HG03354 (cell line): ENCODE results near the gene SARS1.
"Not testable (repeated sequence)": the region's sequence is repeated elsewhere in the genome, so short reads cannot be mapped to it uniquely, and the experiment has no call there.

ENCODE experiments used
- ATAC-seq: cut with Tn5 transposase; IDR thresholded peaks from one replicate; pipeline ENCODE4 v1.9.1; 2021; ENCODE audit warnings: mild to moderate bottlenecking; ENCODE audit not compliant: unreplicated experiment, poor library complexity, severe bottlenecking

SARS1 gene, protein sequence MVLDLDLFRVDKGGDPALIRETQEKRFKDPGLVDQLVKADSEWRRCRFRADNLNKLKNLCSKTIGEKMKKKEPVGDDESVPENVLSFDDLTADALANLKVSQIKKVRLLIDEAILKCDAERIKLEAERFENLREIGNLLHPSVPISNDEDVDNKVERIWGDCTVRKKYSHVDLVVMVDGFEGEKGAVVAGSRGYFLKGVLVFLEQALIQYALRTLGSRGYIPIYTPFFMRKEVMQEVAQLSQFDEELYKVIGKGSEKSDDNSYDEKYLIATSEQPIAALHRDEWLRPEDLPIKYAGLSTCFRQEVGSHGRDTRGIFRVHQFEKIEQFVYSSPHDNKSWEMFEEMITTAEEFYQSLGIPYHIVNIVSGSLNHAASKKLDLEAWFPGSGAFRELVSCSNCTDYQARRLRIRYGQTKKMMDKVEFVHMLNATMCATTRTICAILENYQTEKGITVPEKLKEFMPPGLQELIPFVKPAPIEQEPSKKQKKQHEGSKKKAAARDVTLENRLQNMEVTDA

DNA sequence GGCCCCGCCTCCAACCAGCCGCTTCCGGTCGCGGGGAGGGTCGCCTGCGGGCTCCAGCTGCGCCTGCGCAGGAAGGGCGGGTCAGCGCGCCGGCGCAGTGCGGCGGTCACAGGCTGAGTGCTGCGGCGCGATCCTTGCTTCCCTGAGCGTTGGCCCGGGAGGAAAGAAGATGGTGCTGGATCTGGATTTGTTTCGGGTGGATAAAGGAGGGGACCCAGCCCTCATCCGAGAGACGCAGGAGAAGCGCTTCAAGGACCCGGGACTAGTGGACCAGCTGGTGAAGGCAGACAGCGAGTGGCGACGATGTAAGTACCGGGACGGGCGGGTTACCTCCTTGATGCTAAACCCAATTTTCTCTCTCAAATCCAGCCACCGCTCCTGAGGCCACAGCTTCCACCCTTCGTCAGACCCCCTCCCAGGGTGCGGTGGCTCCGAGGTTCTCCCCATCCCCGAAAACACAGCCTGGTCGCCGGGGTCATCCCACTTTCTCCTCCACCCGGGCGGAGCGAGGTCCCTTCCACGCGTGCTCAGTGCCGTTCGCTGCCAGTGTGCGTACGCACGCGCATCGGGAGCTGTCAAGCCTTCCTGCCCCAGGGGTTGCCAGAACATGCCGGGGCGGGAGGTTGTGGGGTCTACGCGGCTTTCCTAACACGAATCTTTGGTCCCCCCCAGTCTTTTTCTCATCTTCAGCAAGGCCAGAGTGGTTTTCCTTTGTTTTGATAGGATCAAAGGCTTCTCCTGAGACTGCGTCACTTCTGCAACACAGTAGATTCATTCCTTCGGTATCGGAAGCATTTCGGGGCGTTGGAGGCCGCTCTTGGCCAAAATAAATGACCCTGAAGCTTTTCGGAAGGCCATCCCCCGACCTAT lies at the start of gene SARS1:
TSS of gene SARS1 (plus strand) at position 95 of the 870 bp plus-strand sequence. CDS start at position 170, 75 bp downstream.
- ATAC-seq: peak; percentile 87

DNA sequence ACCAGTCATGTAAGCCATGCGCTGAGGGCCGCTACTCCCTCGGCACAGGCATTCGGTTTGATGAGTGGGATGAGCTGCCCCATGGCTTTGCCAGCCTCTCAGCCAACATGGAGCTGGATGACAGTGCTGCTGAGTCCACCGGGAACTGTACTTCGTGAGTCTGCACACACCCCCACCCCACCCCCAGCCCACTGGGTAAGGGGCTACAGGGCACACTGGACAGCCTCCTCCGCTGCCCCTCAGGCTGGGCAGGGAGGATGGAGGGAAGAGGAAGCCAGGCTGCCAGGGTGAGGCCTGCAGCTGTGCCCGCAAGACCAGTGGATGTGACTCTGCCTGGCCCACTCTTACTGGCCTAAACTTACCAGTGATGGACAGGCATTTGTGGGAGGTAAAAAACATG lies 49.2 kb upstream of the SARS1 start:
- ATAC-seq: no peak

DNA sequence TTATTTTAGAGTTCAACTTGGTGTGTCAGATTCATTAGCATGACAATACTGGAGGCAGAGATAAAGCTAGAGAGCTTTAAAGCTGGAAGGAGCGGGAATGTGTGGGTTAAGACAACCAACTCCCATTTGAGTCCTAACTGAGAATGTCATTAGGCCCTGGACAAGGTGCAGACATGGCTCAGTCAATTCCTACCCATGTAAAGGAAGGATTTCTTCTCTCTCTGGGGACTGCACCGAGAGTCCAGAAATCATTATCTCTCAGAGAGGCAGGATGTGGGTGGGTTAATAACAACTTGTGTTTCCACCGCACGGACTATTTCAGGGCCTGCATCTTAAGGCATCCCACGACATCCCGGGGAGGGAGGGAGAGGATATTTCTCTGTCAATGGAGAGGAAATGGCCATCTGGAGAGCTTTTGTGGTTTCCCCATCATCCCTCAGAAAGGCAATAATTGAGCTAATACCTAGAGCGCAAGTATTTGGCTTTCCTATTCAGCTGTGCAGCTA lies 46.7 kb upstream of the SARS1 start:
- ATAC-seq: peak; percentile 76

DNA sequence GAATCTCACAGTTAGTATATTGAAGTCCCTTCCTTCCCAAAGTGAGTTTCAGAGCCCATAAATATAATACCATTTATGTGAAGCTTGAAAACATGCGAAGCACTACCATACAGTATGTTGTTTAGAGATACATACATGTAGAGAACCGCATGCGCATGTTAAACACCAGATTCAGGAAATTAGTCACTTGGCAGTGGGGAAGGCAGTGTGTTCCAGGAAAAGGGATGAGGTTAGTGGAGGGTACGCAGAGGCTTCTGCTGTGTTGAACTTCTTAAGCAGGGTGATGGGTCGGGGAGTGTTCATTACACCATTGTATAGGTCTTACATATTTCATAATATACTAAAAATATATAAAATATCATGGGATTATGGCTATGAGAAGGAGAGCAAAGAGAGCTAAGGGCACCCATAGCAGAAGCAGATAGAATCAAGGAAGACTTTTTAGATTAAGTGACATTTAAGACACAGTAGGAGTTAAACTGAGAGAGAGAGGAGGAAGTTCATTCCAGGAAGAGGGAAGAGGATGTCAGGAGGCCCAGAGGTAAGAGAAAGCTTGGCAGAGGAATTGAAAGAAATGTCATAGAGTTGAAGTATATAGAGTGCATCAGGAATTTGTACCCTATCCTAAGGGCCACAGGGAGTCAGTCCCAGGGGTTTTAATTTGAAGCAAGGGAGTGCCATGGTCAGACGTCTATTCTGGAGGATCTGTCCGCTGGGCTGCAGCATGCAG lies 43.5 kb upstream of the SARS1 start:
- no peak for ATAC-seq

DNA sequence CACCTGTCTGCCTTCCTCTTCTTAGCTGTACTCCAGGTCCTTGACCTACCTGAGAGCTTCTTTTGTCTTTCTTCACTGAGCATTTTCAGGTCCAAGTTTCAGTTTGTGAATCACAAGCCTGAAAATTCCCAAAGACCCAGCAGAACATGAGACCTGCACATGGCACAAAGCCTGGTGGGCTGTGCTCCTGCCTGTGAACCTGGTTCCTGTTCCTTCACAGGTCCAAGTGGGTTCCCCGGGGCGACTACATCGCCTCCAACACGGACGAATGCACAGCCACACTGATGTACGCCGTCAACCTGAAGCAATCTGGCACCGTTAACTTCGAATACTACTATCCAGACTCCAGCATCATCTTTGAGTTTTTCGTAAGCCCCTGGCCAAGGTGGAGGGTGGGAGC lies 42.1 kb upstream of the SARS1 start:
- ATAC-seq: no peak

DNA sequence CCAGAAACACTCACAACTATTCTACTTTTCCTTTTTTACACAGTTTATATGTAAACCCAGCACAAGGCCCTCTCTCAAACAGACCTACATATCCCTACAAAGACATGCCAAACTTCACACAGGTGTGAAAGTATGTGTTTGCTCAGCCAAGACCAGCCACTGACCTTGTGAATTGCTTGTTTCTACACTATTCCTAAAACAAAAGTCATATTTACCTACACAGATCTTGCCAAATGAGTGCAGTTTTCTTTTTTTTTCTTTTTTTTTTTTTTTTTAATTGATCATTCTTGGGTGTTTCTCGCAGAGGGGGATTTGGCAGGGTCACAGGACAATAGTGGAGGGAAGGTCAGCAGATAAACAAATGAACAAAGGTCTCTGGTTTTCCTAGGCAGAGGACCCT lies 37.4 kb upstream of the SARS1 start:
- not testable (repeated sequence) for ATAC-seq

DNA sequence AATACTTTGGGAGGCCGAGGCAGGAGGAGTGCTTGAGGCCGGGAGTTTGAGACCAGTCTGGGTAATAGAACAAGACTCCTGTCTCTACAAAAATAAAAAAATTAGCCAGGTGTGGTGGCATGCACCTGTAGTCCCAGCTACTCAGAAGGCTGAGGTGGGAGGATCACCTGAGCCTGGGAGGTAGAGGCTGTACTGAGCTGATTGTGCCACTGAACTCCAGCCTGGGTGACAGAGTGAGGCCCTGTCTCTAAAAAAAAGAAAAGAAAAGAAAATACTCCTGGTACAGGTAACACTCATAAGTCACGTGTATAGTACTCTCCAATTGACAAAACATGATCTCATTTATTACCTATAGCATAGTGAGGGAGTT lies 33.0 kb upstream of the SARS1 start:
- ATAC-seq: not testable (repeated sequence)

DNA sequence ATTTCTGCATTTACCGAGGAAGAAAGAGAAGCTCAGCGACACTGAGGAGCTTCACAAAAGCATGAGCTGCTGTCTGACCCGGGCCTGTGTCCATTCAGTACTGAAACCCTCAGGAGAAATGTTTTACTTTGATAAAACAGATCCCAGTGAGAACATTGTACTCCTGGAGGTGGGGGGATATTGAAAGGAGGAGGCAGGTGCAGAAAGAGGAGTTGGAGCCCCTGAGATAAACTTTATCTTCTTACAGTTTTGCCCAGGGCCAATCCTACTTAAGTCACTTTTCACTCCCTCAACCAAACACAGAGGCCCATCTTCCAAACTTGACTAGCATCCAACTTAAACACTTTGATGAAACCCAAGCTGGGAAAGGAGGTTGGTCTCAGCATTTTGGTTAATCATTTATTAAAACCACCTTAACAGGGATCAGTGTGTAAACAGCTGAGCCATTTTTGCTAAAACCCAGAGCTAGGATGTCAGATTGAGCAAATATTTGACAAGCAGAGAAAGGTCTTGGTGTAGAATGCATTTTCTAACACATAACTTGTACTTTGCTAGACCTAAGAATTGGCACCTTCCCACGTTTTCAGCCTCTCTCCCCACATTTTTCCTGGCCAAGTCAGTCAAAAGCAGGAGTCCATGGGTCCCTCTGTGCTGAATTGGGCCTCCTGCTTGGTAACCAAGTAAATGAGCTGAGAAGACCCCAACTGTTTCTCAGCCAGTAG lies 32.5 kb upstream of the SARS1 start:
- no peak for ATAC-seq

DNA sequence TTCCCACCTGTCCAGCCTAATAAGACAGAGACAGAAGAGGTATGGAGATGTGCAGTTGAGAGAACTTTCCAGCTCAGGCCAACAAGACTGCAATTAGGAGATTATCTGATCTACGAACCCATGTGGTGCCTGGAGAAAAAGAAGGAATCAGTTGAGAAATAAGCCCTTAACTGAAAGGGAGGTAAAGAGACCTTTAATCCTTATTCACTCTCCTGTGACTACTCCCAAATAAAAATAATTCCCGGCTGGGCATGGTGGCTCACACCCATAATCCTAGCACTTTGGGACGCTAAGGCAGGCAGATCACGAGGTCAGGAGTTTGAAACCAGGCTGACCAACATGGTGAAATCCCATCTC lies 31.9 kb upstream of the SARS1 start:
- ATAC-seq: no peak

DNA sequence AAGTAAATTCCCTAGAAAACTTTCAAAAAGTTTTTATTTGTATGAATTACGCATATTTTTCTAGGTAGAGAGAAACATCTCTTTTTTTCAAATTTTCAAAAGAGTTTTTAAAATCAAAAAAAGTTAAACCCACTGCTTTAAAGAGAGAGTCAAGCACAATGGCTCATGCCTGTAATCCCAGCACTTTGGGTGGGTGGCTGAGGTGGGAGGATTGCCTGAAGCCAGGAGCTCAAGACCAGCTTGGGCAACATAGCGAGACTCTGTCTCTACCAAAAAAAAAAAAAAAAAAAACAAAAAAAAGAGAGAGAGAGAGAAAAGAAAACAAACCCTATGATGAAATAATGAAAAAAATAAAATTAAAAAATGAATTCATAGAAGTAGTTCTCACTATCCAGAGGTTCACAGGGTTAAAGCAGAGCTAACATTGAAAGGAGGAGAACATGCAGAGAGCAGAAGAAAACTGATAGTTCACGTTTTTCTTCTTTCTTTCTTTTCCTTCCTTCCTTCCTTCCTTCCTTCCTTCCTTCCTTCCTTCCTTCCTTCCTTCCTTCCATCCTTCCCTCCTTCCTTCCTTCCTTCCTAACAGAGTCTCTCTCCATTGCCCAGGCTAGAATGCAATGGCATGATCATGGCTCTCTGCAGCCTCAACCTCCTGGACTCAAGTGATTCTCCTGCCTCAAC lies 30.5 kb upstream of the SARS1 start:
- ATAC-seq: no peak

DNA sequence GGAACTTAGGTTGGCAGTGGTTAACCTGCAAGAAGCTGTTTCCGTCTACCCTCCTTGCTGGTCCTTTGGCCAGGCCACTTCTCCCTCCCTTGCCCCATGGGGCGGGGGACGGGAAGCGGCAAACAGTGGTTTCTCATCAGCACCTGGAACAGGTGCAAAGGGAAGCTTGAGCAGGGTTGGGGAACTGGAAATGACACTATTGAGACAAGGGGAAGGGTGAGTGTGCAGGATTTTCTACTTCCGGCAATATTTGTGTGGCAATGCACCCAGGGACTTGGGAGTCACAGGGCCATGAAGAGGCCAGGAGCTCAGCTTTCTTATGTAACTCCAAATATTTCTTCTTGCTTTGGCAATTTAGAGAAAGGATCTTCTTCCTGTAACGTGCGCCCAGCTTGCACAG lies 29.0 kb upstream of the SARS1 start:
- ATAC-seq: no peak

DNA sequence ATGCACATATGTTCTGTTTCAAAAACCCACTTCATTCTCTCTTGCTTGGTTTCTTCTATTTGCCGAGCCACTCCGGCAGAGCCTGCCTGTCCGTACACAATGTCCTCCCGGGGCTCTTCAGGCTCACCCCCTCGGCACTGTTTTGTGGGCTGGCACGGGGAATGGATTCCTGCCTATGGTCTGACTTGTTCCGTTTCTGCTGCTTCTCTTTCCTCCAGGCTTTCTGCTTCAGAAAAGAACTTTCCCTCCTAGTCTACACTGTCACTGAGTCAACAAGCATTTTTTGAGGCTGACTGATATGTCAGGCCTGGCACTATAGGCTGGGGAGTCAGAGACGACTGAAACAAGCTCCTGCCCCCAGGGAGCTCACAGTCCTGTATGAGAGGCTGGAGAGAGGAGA lies 28.4 kb upstream of the SARS1 start:
- ATAC-seq: no peak

DNA sequence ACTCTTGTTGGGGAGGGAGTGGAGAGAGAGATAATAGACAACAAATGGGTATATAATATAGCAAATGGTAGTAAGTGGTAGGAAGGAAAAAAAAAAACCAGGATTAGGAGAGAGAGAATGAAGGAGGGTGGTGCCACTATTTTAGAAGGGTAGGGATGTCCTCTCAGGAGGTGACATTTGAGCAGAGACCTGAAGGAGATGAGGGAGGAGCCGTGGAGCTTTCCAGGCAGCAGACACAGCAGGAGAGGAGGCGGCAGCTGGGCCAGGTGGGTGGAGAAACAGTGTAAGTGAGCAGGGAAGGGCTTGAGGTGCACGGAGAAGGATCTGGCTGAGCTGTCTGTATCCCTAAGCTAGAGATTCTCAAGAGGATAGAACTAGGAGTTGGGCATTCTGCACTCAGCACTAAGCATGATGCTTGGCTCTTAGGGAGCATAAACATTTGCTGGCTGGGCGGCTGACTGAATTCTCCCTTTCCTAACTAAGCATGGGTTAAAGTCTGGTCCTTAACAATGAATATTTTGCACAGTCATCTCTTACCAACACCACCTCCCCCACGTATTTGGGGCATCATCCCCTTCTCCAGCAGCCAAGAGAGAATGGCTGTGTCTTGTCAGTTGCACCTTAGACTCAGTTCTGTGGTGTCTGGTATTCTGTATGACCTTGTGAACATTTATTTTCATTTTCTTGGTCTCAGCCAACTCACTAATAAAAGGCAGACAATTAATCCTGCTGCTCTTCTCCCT lies 27.6 kb upstream of the SARS1 start:
- ATAC-seq: no peak

DNA sequence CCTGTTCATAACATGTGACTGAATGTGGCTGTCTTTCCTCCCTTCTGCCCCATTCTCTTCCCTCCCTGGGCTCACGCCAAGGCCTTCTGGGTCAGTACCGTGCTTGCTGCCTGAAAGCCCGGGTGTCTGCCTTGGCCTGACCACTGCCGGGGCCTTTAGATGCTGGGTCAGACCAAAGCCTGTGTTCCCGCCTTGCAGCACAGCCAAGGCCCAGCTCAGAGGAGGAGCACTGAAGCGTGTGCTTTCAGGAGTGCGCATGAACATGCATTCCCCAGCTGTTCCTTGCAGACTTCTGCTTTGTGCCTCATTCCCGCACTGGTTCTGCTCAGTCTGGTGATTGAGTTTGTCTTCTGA lies 27.0 kb upstream of the SARS1 start:
- no peak for ATAC-seq

DNA sequence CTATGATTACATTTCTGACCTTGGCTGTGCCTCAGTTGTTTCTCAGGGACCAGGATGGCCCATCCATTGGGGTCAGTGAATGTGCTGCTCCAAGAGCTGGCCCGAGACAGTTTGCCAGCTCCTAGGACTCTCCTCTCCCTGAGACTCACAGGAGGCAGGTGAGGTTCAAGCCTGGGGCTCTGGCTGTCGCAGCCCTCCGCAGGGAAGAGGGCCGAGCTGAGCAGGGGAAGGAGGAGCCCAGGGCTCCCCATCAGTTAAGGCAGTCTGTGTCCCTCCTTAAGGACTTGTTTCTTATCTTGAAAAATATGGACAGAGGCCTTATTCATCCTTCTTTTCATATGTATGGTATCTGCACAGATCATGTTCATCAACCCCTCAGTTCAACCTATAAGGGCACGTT lies 26.6 kb upstream of the SARS1 start:
- ATAC-seq: no peak

DNA sequence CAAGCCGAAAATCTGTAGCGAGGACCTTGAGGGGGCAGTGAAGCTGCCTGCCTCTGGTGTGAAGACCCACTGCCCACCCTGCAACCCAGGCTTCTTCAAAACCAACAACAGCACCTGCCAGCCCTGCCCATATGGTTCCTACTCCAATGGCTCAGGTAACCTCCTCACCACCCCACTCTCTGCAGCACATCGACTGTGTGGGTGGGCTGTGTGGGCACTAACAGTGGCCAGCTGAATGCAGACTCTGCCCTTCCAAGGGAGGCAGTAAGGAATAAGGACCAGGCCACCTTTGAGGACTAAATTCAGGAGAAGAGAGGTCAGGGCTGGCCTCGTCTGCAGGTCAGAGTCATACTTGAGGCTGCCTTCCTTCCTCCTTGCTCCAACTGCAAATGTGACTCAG lies 25.5 kb upstream of the SARS1 start:
- ATAC-seq: no peak

DNA sequence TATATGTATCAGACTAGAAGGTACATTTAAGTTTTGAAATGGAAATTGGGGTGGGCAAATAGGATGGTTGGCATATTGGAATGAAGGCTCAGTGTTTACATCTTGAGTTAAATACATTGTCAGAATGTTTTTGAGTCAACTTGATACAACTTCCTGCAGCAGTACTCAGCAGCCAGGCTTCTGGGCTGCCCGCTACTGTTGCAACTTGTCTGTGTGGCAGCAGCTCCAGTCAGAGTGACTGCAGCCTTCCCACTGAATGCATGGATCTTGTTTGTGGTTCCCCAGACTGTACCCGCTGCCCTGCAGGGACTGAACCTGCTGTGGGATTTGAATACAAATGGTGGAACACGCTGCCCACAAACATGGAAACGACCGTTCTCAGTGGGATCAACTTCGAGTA lies 24.9 kb upstream of the SARS1 start:
- no peak for ATAC-seq

DNA sequence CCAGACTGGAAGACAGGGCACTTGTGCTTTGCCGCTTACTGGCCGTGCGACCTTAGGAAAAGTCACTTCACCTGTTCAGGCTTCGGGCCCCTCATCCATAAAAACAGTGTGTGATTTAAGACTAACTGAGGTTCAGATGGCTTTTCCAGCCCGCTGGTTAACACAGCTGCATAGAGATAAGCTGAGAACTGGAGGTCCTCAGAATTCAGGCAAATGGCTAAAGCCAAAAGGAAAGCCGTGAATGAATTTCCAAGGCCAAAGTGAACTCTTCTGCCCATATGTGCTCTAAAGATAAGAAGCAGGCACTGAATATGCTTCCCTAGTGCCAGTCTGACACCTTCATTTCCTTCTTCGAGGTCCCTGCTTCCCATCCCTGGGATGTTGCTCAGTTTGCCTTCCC lies 23.5 kb upstream of the SARS1 start:
- ATAC-seq: no peak
